ENCODE data around the gene CFAP54.

GRCh38 chr12:96445691-96446583, 43.4 kb upstream of the CFAP54 start:
- peak; percentile 41; the same call in 1 of the 2 replicates for TF ChIP-seq GATA2 (IDR thresholded peaks at IDR 0.05; ENCODE audit: low read depth, low read length)
- TF ChIP-seq GATA3 (IDR thresholded peaks at IDR 0.05; ENCODE audit: low read depth, low read length) = no peak

Data from SH-SY5Y (cell line).